H1 (cell line): Measurements from ENCODE around the gene CASK. TPM values are rescaled to one million over a fixed set of nuclear protein-coding genes. Genes with fewer than 3 reads are reported as not detected.

ENCODE experiments used
- ATF3 ChIP-seq: IDR thresholded peaks from 2 replicates; pipeline ENCODE4 v1.6.1; 2011; ENCODE audit warnings: low read depth, mild to moderate bottlenecking, low read length; ENCODE audit not compliant: insufficient read depth
- CBX8 ChIP-seq: fragments of 300-800, 300-1000 bp; sonication (generic); IDR thresholded peaks from 2 replicates; pipeline ENCODE4 v1.7.1; 2016; ENCODE audit warnings: low read depth, low read length, borderline replicate concordance
- SIX5 ChIP-seq: IDR thresholded peaks from 2 replicates; pipeline ENCODE4 v1.6.1; 2011; ENCODE audit warnings: mild to moderate bottlenecking, low read depth, low read length
- SP1 ChIP-seq: IDR thresholded peaks from 2 replicates; pipeline ENCODE4 v1.6.1; 2011; ENCODE audit warnings: low read depth, low read length
- TEAD4 ChIP-seq: IDR thresholded peaks from 2 replicates; pipeline ENCODE4 v1.6.1; 2012; ENCODE audit warnings: low read depth, low read length, inconsistent platforms, mixed read lengths
- polyA plus RNA-seq, 7 experiments: library from polyadenylated mRNA; depleted of rRNA in 3 of 7; stranded (reverse) in 5 of 7; unstranded in 2 of 7; fragments of >200 nt in 5 of 7; fragments of 200-250 nt in 2 of 7; gene quantifications; 1 replicate in 5 of 7; 2 replicates in 1 of 7; 4 replicates in 1 of 7; pipeline versions ENCODE4 v1.2.1 to v1.2.3, GENCODE V29; 2011 to 2013; ENCODE audit warnings: missing spikeins in 2 of 7, mixed read lengths in 2 of 7
- total RNA-seq: library from RNA; stranded (reverse); fragmentation: NEBNext Ultra II Directional; extraction: Animal tissue kit (Norgen Biotek cat#: 25700); gene quantifications from 2 replicates; pipeline ENCODE4 v1.2.1, GENCODE V29; 2021
- TF ChIP-seq, protein P1 (sequence below): IDR thresholded peaks from 2 replicates; pipeline ENCODE4 v1.6.1; 2011; ENCODE audit warnings: low read length, improper control_type of control experiment

The CASK gene
- total and polyA plus RNA-seq, 2 of the 8 experiments (the other 6 are each of a cell fraction or from before 2014, with no cell fraction given), result 21.6 to 55.1 TPM

DNA sequence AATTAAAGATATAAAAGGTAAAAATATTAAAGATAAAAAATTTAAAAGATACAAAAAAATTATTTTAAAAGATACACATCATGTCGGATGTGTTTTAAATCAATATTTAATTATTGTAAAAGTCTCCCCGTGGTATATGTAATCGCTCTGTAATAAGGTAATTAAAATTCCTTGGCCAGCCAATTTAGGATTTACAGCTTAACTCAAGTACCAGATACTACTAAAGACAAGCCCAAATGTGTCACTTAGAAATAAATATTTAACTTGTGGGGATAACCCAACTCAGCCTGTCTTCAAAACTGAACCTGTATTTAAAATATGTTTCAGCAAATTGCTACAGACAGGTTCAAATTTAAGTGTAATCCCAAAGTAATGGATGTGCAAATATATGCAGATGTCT is 143.4 kb downstream of the CASK start (continued):
- no peak for TF ChIP-seq ATF3
- TF ChIP-seq SIX5, result no peak
- TF ChIP-seq SP1, result no peak
- TF ChIP-seq CBX8, result no peak
- TF ChIP-seq, protein P1, sequence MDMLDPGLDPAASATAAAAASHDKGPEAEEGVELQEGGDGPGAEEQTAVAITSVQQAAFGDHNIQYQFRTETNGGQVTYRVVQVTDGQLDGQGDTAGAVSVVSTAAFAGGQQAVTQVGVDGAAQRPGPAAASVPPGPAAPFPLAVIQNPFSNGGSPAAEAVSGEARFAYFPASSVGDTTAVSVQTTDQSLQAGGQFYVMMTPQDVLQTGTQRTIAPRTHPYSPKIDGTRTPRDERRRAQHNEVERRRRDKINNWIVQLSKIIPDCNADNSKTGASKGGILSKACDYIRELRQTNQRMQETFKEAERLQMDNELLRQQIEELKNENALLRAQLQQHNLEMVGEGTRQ, result no peak
- TF ChIP-seq TEAD4, result no peak
